Stomach (tissue), 9 donors: ENCODE data around the gene CBX2. TPM values are rescaled to one million over a fixed set of nuclear protein-coding genes. Genes with fewer than 3 reads are reported as not detected.

Experiments
- DNase-seq, 2 donors: peaks; one replicate each; pipeline versions ENCODE4 v3.0.0 to v3.0.0-alpha.2; 2013 to 2019
- H3K27ac ChIP-seq, 5 donors: fragments of 200-600 bp in 4 of 5; sonication (generic) in 4 of 5; one replicate each; pipeline ENCODE4 v1.5.1; 2013 to 2019; ENCODE audit warnings: mild to moderate bottlenecking in 1 of 5, moderate library complexity in 1 of 5
- H3K27me3 ChIP-seq, 3 donors: fragments of 200-600 bp; sonication (generic); one replicate each; pipeline ENCODE4 v1.5.1; 2017 to 2019; ENCODE audit warnings: mixed run types in 1 of 3
- H3K36me3 ChIP-seq, 4 donors: fragments of 200-600 bp; sonication (generic); 1 replicate in 3 of 4; 2 replicates in 1 of 4; pipeline ENCODE4 v1.5.1; 2016 to 2019
- H3K4me1 ChIP-seq, 4 donors: fragments of 200-600 bp; sonication (generic); one replicate each; pipeline ENCODE4 v1.5.1; 2016 to 2019
- H3K4me3 ChIP-seq, 4 donors: fragments of 200-600 bp; sonication (generic) in 3 of 4; one replicate each; pipeline ENCODE4 v1.5.1; 2016 to 2019; ENCODE audit warnings: mild to moderate bottlenecking in 1 of 4
- H3K9me3 ChIP-seq, 4 donors: fragments of 200-600 bp; sonication (generic); one replicate each; pipeline ENCODE4 v1.5.1; 2016 to 2019
- CTCF ChIP-seq, 7 experiments: fragments of 450-650 bp in 4 of 7; fragments of 200-600 bp in 3 of 7; sonication (generic) in 3 of 7; IDR thresholded peaks; one replicate each; pipeline ENCODE4 v1.5.1; 2016 to 2019; ENCODE audit warnings: antibody characterized with exemption in 7 of 7, control low read depth in 2 of 7, mild to moderate bottlenecking in 1 of 7
- EP300 ChIP-seq: sonication (generic); formaldehyde crosslinking; IDR thresholded peaks from one replicate; pipeline ENCODE4 v1.6.1; 2017; ENCODE audit warnings: antibody characterized with exemption
- POLR2A ChIP-seq, 4 donors: fragments of 450-650 bp; IDR thresholded peaks; one replicate each; pipeline ENCODE4 v1.6.1; 2016; ENCODE audit warnings: antibody characterized with exemption in 4 of 4, control low read depth in 2 of 4, mild to moderate bottlenecking in 1 of 4, moderate library complexity in 1 of 4
- POLR2AphosphoS5 ChIP-seq, 3 donors: sonication (generic); formaldehyde crosslinking; IDR thresholded peaks; one replicate each; pipeline ENCODE4 v1.6.1; 2016; ENCODE audit warnings: antibody characterized with exemption in 3 of 3
- WGBS, 5 donors: extraction: QIAGEN DNeasy Blood & Tissue Kit in 3 of 5; methylation state at CpG; one replicate each; pipeline versions ENCODE4 v1.1.5 to v1.1.7; 2013 to 2018; 5-methylcytosine and 5-hydroxymethylcytosine counted together
- intact Hi-C: fragments of 100-400 bp; cut with DNase I; formaldehyde crosslinking; loops from one replicate; pipeline ENCODE4 v1.15.1; 2023; ENCODE audit warnings: low total_unique reads
- polyA plus RNA-seq, 3 donors: library from polyadenylated mRNA; stranded (reverse); fragments of 200-250 nt; gene quantifications; one replicate each; pipeline ENCODE4 v1.2.3, GENCODE V29; 2013
- total RNA-seq, 5 donors: library from RNA; depleted of rRNA; stranded (reverse); fragments of >200 nt; gene quantifications; one replicate each; pipeline versions ENCODE4 v1.1.0 to v1.2.3, GENCODE V29; 2014 to 2016
- donor health status: healthy with polysubstance abuse.
- donor health status: Bipolar disorder and iron deficiency.
- donor health status: healthy.

CBX2 gene
- total and polyA plus RNA-seq, 8 donors, result under 0.01 to 1.3 (median 1.0) TPM; not detected in 3

DNA sequence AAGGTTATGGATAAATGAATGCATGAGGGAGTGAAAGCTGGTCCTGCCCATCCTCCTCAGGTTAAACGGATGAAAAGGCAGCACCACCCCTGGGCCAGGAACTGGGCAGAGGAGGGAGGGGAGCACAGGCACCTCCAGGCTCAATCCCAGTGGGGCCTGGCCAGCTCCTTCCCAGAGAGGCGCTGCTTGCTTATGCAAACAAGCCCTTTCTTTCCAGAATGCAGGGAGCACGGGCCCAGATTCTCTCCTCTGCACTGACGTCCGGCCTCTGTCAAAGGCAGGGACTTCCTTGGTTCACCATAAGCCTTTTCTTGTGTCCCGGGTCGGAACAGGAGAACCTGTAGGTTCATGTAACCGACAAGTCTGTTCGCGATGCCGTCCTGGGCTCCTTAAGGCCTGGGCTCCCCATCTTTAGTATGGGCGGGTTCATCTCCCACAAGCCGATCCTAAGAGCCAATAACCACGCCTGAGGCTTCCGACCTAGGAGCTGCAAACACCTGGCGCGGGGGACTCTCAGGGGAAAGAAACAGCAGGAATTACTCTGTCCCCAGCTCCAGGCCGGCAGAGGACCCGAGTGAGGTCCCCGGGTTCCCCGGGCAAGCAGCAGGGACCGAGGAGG lies 30.9 kb upstream of the CBX2 start:
- peaks cover 3 to 23% (median 20%) of the 10 kb centered on the region in 4 donors for H3K4me1 ChIP-seq
- DNase-seq, result no peak
- TF ChIP-seq CTCF (IDR thresholded peaks at IDR 0.05) (no peak), EP300 (no peak), POLR2A (IDR thresholded peaks at IDR 0.05) (no peak), POLR2AphosphoS5 (IDR thresholded peaks at IDR 0.05) (no peak)
- intact Hi-C loops, result no loop called here
- H3K36me3 ChIP-seq, result no peaks in the 10 kb centered on the region
- 16 to 26% (median 18%) methylated on average over 20 to 22 of the region's 22 CpGs for WGBS, 5 donors
- H3K27me3 ChIP-seq, result peaks cover 16 to 93% (median 68%) of the 10 kb centered on the region in 3 donors
- H3K9me3 ChIP-seq, result no peaks in the 10 kb centered on the region
- H3K4me3 ChIP-seq, result no peak overlapping the region
- no peak overlapping the region for H3K27ac ChIP-seq

DNA sequence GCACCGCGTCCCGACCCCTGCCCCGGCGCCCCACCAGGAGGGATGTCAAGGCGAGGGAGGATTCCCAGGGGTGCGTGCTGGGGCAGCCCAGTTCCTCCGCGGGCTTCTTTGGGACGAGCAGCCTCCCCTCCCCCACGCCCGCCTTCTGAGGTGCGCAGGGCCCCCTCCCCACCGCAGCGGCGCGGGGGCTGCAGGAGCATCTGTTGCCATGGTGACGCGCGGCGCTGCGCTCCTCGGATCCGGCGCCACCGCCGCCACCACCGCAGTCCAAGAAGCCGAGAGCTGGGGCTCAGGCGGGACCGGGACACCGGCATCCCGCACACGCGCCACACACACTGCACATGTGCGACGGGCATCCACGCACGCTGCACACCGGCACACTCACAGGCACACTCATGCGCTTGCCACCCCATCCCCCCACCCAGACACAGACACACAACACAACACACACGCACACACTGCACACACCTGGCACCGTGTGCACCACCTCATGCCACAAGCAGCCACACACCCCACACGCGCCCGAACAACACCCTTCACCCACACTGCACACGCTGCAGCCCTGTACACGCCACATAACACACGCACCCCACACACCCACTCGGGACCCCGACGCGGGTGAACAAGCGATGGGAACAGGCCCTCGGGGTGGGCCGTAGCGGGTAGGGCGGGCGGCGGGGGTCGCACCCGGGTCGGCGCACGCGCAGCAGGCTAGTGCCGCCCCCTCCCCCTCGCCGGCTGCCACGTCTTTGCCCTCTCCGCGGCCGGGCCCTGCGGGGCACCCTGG lies 30.2 kb upstream of the CBX2 start:
- H3K36me3 ChIP-seq, result no peaks in the 10 kb centered on the region
- H3K4me1 ChIP-seq, result peaks cover 0 to 20% (median 16%) of the 10 kb centered on the region in 4 donors
- H3K27ac ChIP-seq, result no peak overlapping the region
- no peak overlapping the region for H3K4me3 ChIP-seq
- H3K9me3 ChIP-seq, result no peaks in the 10 kb centered on the region
- 2 to 6% (median 3%) methylated on average over 16 to 74 of the region's 74 CpGs for WGBS, 5 donors
- intact Hi-C loops, result no loop called here
- no peak for TF ChIP-seq EP300
- TF ChIP-seq CTCF (IDR thresholded peaks at IDR 0.05), result no peak
- no peak for TF ChIP-seq POLR2AphosphoS5 (IDR thresholded peaks at IDR 0.05)
- TF ChIP-seq POLR2A (IDR thresholded peaks at IDR 0.05), result no peak
- peaks cover 18 to 93% (median 62%) of the 10 kb centered on the region in 3 donors for H3K27me3 ChIP-seq
- peak in 1 of 2 donors; percentile 65 for DNase-seq

- no peak for DNase-seq
These were observed 29.5 kb upstream of the CBX2 start for GRCh38 chr17:79748295-79749099.

More at GRCh38 chr17:79748295-79749099, 29.5 kb upstream of the CBX2 start:
- Histone ChIP-seq H3K9me3 (no peaks in the 10 kb centered on the region), H3K4me3 (no peak overlapping the region), H3K27ac (no peak overlapping the region), H3K27me3 (peaks cover 18 to 93% (median 60%) of the 10 kb centered on the region in 3 donors), H3K36me3 (no peaks in the 10 kb centered on the region), H3K4me1 (peaks cover 0 to 20% (median 16%) of the 10 kb centered on the region in 4 donors)
- TF ChIP-seq EP300 (no peak), POLR2AphosphoS5 (IDR thresholded peaks at IDR 0.05) (no peak), POLR2A (IDR thresholded peaks at IDR 0.05) (no peak), CTCF (IDR thresholded peaks at IDR 0.05) (no peak)
- intact Hi-C loops, result no loop called here
- WGBS, 5 donors, result 7 to 26% (median 11%) methylated on average over 3 to 55 of the region's 55 CpGs
